Measurements from ENCODE around the gene NAA16. TPM values are rescaled to one million over a fixed set of nuclear protein-coding genes. Genes with fewer than 3 reads are reported as not detected.
A peak's percentile ranks its signal among the peaks of the same experiment; 100 is the strongest.

The NAA16 gene
- total RNA-seq, 4 donors from 2014 or later = 15.5 to 33.5 (median 17.1) TPM

DNA sequence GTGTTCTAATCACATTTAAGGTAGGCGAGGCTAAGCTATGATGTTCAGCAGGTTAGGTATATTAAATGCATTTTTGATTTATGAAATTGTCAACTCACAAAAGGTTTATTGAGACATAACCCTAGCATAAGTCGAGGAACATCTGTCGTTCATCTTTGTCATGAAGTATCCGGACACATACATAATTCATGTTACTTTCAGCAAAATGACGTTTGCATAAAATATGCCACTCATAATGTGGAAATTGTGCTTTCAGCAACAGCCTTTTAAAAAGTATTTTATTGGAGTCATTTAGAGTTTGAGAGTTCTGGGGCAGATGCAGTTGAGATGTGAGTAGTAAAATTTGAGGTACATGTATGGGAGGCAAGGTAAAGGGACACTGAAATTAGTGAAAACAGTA, 66.4 kb downstream of the NAA16 start:
- Histone ChIP-seq H3K4me1 (no peaks in the 10 kb centered on the region), H3K36me3 (peaks cover 0 to 50% of the 10 kb centered on the region in 2 donors), H3K4me3 (no peak overlapping the region), H3K27me3 (no peaks in the 10 kb centered on the region), H3K27ac (no peak overlapping the region), H3K9me3 (no peaks in the 10 kb centered on the region)
- no peak for ATAC-seq
- 85 to 93% methylated on average over 4 to 5 of the region's 5 CpGs for WGBS, 2 donors (ENCODE audit: low coverage in 1 of 2)
- TF ChIP-seq EP300 (IDR thresholded peaks at IDR 0.05) (no peak), CTCF (IDR thresholded peaks at IDR 0.05) (no peak), POLR2AphosphoS5 (IDR thresholded peaks at IDR 0.05) (no peak), POLR2A (IDR thresholded peaks at IDR 0.05) (no peak)

DNA sequence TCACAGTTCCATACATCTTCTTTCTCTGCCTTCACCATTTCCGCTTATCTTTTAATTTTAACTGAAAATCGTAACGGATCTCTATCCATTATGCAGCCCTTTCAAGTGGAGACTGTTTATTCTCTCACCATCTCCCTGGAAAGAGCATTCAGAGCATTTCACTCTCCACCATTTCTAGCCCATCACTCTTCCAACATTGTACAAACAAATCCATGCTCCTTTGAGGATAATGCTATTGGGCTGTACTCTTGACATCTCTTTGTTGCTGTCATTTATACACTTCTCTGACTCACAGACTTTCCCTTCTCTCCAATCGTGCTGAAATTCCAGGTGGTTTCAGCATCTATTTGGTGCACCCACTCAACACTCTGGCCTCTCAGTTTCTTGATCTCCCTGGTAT, 71.4 kb downstream of the NAA16 start:
- Histone ChIP-seq H3K9me3 (no peaks in the 10 kb centered on the region), H3K4me3 (no peak overlapping the region), H3K36me3 (peaks cover 0 to 3% of the 10 kb centered on the region in 2 donors), H3K27me3 (no peaks in the 10 kb centered on the region), H3K4me1 (no peaks in the 10 kb centered on the region), H3K27ac (no peak overlapping the region)
- TF ChIP-seq POLR2AphosphoS5 (IDR thresholded peaks at IDR 0.05) (no peak), POLR2A (IDR thresholded peaks at IDR 0.05) (no peak), CTCF (IDR thresholded peaks at IDR 0.05) (no peak), EP300 (IDR thresholded peaks at IDR 0.05) (no peak)
- ATAC-seq = no peak
- WGBS, 2 donors (ENCODE audit: low coverage in 1 of 2) = 21% methylated on average over 4 of the region's 4 CpGs; no CpG with 5 or more reads in 1 of the 2 donors

GRCh38 chr13:41383386-41383785, 72.3 kb downstream of the NAA16 start:
- 0 to 10% methylated on average over 1 to 2 of the region's 3 CpGs for WGBS, 2 donors (ENCODE audit: low coverage in 1 of 2)
- TF ChIP-seq CTCF (IDR thresholded peaks at IDR 0.05) = no peak
- no peak for TF ChIP-seq EP300 (IDR thresholded peaks at IDR 0.05)
- no peak for TF ChIP-seq POLR2AphosphoS5 (IDR thresholded peaks at IDR 0.05)
- TF ChIP-seq POLR2A (IDR thresholded peaks at IDR 0.05) = no peak
- no peak for ATAC-seq

DNA sequence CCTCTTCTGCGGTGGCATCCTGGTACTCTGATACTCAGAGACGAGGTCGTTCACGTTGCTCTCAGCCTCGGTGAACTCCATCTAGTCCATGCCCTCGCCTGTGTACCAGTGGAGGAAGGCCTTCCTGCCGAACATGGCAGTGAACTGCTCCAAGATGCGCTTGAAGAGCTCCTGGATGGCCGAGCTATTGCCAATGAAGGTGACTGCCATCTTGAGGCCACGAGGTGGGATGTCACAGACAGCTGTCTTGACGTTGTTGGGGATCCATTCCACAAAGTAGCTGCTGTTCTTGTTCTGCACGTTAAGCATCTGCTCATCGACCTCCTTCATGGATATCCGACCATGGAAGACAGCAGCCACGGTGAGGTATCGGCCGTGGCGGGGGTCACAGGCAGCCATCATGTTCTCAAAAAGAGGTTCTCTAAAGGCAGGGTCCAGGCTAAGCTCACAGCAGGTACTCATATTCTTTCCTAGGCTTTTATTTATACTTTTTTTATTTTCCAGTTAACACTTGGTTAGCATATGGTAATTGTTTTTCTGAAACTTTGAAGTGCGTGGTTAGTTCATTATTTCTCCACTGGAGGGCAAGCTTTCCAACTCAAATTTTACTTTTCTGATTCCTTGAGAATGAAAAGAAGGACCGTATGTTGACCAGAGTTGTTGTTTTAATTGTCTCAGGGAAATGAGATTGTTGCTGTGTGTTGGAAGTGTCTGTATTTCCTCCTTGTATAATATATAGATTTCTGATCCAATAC, 73.9 kb downstream of the NAA16 start:
- Histone ChIP-seq H3K4me3 (no peak overlapping the region), H3K36me3 (no peaks in the 10 kb centered on the region), H3K4me1 (no peaks in the 10 kb centered on the region), H3K27ac (no peak overlapping the region), H3K9me3 (no peaks in the 10 kb centered on the region), H3K27me3 (no peaks in the 10 kb centered on the region)
- TF ChIP-seq CTCF (IDR thresholded peaks at IDR 0.05) (peak in 2 of 4 experiments; percentile 13 to 31), EP300 (IDR thresholded peaks at IDR 0.05) (no peak)
- WGBS, 2 donors (ENCODE audit: low coverage in 1 of 2) = 65 to 89% methylated on average over 5 to 13 of the region's 20 CpGs
- no peak for ATAC-seq

More at GRCh38 chr13:41383386-41383785, 72.3 kb downstream of the NAA16 start:
- Histone ChIP-seq H3K27me3 (no peaks in the 10 kb centered on the region), H3K36me3 (no peaks in the 10 kb centered on the region), H3K9me3 (no peaks in the 10 kb centered on the region), H3K27ac (no peak overlapping the region), H3K4me1 (no peaks in the 10 kb centered on the region), H3K4me3 (no peak overlapping the region)

DNA sequence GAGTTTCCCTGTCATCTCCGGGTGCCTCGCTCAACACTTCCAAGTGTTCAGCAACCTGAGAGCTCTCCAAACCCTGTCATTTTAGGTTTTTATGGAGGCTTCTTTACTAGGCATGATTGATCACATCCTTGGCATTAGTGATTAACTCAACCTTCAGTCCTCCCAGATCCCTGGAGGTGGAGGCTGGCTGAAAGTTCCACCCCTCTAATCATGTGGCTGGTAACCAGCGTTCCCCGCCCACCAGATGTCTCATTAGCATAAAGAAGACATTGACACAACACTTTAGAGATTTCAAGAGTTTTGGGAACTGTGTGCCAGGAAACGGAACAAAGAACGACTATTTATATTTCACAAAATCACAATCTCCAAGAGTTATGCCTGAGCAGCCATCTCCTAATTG, 75.1 kb downstream of the NAA16 start:
- no peaks in the 10 kb centered on the region for H3K4me1 ChIP-seq
- no peak for ATAC-seq
- TF ChIP-seq EP300 (IDR thresholded peaks at IDR 0.05) (no peak), POLR2AphosphoS5 (IDR thresholded peaks at IDR 0.05) (no peak), CTCF (IDR thresholded peaks at IDR 0.05) (no peak), POLR2A (IDR thresholded peaks at IDR 0.05) (no peak)
- 64% methylated on average over 4 of the region's 6 CpGs; no CpG with 5 or more reads in 1 of the 2 donors for WGBS, 2 donors (ENCODE audit: low coverage in 1 of 2)
- no peaks in the 10 kb centered on the region for H3K36me3 ChIP-seq
- H3K27ac ChIP-seq = no peak overlapping the region
- H3K9me3 ChIP-seq = no peaks in the 10 kb centered on the region
- H3K27me3 ChIP-seq = no peaks in the 10 kb centered on the region
- no peak overlapping the region for H3K4me3 ChIP-seq

Data from gastroesophageal sphincter (tissue), 4 donors.